Naive B cell (primary cell): Measurements from ENCODE around the gene NUDT5. TPM values are rescaled to one million over a fixed set of nuclear protein-coding genes. Genes with fewer than 3 reads are reported as not detected.
A peak's percentile ranks its signal among the peaks of the same experiment; 100 is the strongest.
"Not testable (repeated sequence)": the region's sequence is repeated elsewhere in the genome, so short reads cannot be mapped to it uniquely, and the experiment has no call there.

Experiments
- ATAC-seq, 2 donors: fragments of 150-1000 bp; cut with Tn5 transposase; 2 replicates each; pipeline ENCODE4 v1.10.0; 2021; ENCODE audit warnings: low read depth in 2 of 2, mild to moderate bottlenecking in 2 of 2, moderate library complexity in 2 of 2
- DNase-seq: peaks from one replicate; pipeline ENCODE4 v3.0.0; 2022
- H3K27ac Mint-ChIP-seq, 6 donors: one replicate each; pipeline ENCODE4 v1.8.0; 2020 to 2022; ENCODE audit warnings: mild to moderate bottlenecking in 6 of 6, mixed read lengths in 6 of 6, moderate library complexity in 5 of 6, inconsistent platforms in 2 of 6
- H3K27me3 Mint-ChIP-seq, 3 donors: one replicate each; pipeline ENCODE4 v1.8.0; 2021 to 2022; ENCODE audit warnings: mixed read lengths in 3 of 3, mild to moderate bottlenecking in 1 of 3
- H3K36me3 Mint-ChIP-seq, 2 donors: one replicate each; pipeline ENCODE4 v1.8.0; 2020 to 2022; ENCODE audit warnings: mixed read lengths in 2 of 2, inconsistent platforms in 1 of 2, mild to moderate bottlenecking in 1 of 2
- H3K4me1 Mint-ChIP-seq, 3 donors: one replicate each; pipeline ENCODE4 v1.8.0; 2020 to 2022; ENCODE audit warnings: mixed read lengths in 3 of 3, inconsistent platforms in 1 of 3, mild to moderate bottlenecking in 1 of 3, moderate library complexity in 1 of 3
- H3K4me3 Mint-ChIP-seq, 8 donors: one replicate each; pipeline ENCODE4 v1.8.0; 2020 to 2022; ENCODE audit warnings: mild to moderate bottlenecking in 8 of 8, mixed read lengths in 8 of 8, moderate library complexity in 8 of 8, inconsistent platforms in 2 of 8
- H3K9me3 Mint-ChIP-seq, 7 donors: one replicate each; pipeline ENCODE4 v1.8.0; 2020 to 2022; ENCODE audit warnings: mixed read lengths in 7 of 7, mild to moderate bottlenecking in 5 of 7, inconsistent platforms in 2 of 7, moderate library complexity in 1 of 7
- polyA plus RNA-seq, 6 donors: library from polyadenylated mRNA; unstranded; fragments of 300-500 nt; fragmentation: Illumina TruSeq; gene quantifications; one replicate each; pipeline ENCODE4 v1.2.3, GENCODE V29; 2021; ENCODE audit warnings: low read depth in 6 of 6

NUDT5 gene
- polyA plus RNA-seq, 6 donors from 2014 or later, result 32.1 to 65.0 (median 42.2) TPM

GRCh38 chr10:12177642-12178041, 18.0 kb downstream of the NUDT5 start:
- no peaks in the 10 kb centered on the region for H3K27me3 Mint-ChIP-seq
- no peaks in the 10 kb centered on the region for H3K9me3 Mint-ChIP-seq
- H3K27ac Mint-ChIP-seq, result no peak overlapping the region
- no peak overlapping the region for H3K4me3 Mint-ChIP-seq
- peaks cover 0 to 9% of the 10 kb centered on the region in 2 donors for H3K36me3 Mint-ChIP-seq
- ATAC-seq, result no peak
- H3K4me1 Mint-ChIP-seq, result no peaks in the 10 kb centered on the region
- no peak for DNase-seq

GRCh38 chr10:12171512-12171911, 24.2 kb downstream of the NUDT5 start:
- ATAC-seq, DNase-seq, H3K4me3 Mint-ChIP-seq, H3K9me3 Mint-ChIP-seq, H3K4me1 Mint-ChIP-seq, H3K27me3 Mint-ChIP-seq: not testable (repeated sequence)
- Mint-ChIP-seq H3K36me3 (peaks cover 8 to 23% of the 10 kb centered on the region in 2 donors), H3K27ac (peak overlapping the region in 1 of 6 donors; percentile 37)

DNA sequence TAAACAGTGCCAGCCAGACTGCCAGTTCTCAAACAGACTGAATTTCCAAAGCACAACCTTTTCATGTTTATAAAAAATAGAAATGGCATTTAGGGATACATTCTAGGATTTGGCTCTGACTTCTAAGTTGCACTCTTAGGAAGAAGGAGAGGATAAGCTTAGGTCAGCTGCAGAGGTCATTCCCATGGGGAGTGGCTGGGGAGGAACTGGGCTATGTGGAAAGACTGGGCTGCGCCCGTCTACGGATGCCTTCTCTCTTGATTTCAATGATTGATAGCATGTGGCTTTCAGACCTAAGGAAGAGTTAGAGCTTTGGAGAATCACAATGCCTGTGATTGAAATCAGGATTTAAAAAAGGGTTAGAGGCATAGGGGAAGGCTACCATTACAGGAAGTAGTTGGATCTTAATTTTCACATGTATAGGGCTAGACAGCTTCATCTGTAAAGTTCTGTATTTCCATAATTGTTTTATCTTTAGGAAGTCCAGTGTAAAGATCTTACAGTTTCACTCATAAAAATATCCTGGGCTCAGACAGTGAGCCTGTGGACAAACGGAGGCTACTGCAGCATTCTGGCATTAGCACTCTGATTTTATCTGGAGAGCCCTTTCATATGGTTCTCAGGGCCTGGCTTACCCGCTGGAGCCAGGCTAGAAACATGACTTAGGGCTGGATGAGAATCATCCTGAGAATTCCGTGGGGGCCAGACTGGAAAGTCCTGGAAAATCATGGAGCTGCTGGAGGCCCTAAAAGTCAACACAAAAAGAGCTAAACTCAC, 29.5 kb downstream of the NUDT5 start:
- no peak for ATAC-seq
- H3K36me3 Mint-ChIP-seq, result peaks cover 8 to 29% of the 10 kb centered on the region in 2 donors
- peak overlapping the region in 1 of 6 donors; percentile 94 for H3K27ac Mint-ChIP-seq
- no peak overlapping the region for H3K4me3 Mint-ChIP-seq
- no peaks in the 10 kb centered on the region for H3K4me1 Mint-ChIP-seq
- no peak for DNase-seq
- no peaks in the 10 kb centered on the region for H3K9me3 Mint-ChIP-seq
- no peaks in the 10 kb centered on the region for H3K27me3 Mint-ChIP-seq

- ATAC-seq (no peak), DNase-seq (no peak)
- Mint-ChIP-seq H3K27me3 (no peaks in the 10 kb centered on the region), H3K9me3 (no peaks in the 10 kb centered on the region), H3K27ac (peak overlapping the region in 4 of 6 donors; percentile 2 to 17 (median 10)), H3K4me1 (no peaks in the 10 kb centered on the region), H3K4me3 (no peak overlapping the region), H3K36me3 (peaks cover 8 to 21% of the 10 kb centered on the region in 2 donors)
Observed at GRCh38 chr10:12165036-12165435, 30.7 kb downstream of the NUDT5 start.

DNA sequence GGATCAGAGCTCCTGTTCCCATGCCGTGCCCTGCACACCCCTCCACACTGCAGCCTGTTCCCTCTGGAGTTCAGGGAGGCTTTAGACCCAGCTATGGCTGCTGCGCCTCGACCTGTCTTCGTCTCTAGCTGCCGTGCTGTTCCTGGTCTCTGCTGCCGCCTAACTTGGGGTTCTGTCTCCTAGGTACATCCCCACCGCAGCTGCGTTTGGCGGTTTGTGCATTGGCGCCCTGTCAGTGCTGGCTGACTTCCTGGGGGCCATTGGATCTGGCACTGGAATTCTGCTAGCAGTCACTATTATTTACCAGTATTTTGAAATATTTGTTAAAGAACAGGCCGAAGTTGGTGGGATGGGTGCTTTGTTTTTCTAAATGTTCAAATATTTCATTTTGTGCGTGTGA, 31.6 kb downstream of the NUDT5 start:
- no peaks in the 10 kb centered on the region for H3K27me3 Mint-ChIP-seq
- DNase-seq, result no peak
- no peaks in the 10 kb centered on the region for H3K4me1 Mint-ChIP-seq
- H3K36me3 Mint-ChIP-seq, result peaks cover 5 to 17% of the 10 kb centered on the region in 2 donors
- peak overlapping the region in 1 of 6 donors; percentile 76 for H3K27ac Mint-ChIP-seq
- no peak for ATAC-seq
- H3K4me3 Mint-ChIP-seq, result no peak overlapping the region
- no peaks in the 10 kb centered on the region for H3K9me3 Mint-ChIP-seq

GRCh38 chr10:12162927-12163326, 32.8 kb downstream of the NUDT5 start:
- Mint-ChIP-seq H3K27me3 (no peaks in the 10 kb centered on the region), H3K9me3 (no peaks in the 10 kb centered on the region), H3K36me3 (peaks cover 2 to 18% of the 10 kb centered on the region in 2 donors), H3K4me1 (no peaks in the 10 kb centered on the region), H3K27ac (no peak overlapping the region), H3K4me3 (no peak overlapping the region)
- DNase-seq (no peak), ATAC-seq (no peak)

- H3K27ac Mint-ChIP-seq, result no peak overlapping the region
- ATAC-seq (no peak), DNase-seq (no peak)
- no peaks in the 10 kb centered on the region for H3K4me1 Mint-ChIP-seq
- H3K4me3 Mint-ChIP-seq, result no peak overlapping the region
- no peaks in the 10 kb centered on the region for H3K27me3 Mint-ChIP-seq
- H3K9me3 Mint-ChIP-seq, result no peaks in the 10 kb centered on the region
- H3K36me3 Mint-ChIP-seq, result peaks cover 8 to 29% of the 10 kb centered on the region in 2 donors
Observed at GRCh38 chr10:12160664-12161063, 35.0 kb downstream of the NUDT5 start.

DNA sequence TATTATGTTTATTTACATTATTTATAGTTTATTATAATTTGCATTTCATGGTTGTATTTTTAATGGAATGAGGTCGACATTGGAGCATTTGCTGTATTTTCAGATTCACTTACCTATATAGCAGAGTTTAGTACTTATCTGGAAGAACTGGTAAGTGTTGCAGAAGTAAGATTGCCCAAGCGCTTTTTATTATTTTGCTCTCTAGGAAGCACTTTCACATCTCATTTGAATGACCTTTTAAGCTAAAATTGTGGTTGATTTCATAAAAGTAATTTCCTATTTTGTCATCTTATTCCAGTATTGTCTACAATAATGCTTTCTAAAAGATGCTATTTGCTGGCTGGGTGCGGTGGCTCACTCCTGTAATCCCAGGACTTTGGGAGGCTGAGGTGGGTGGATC, 37.6 kb downstream of the NUDT5 start:
- ATAC-seq (no peak), DNase-seq (no peak)
- Mint-ChIP-seq H3K9me3 (no peaks in the 10 kb centered on the region), H3K27me3 (no peaks in the 10 kb centered on the region), H3K36me3 (peaks cover 16 to 20% of the 10 kb centered on the region in 2 donors), H3K4me1 (no peaks in the 10 kb centered on the region), H3K4me3 (no peak overlapping the region), H3K27ac (peak overlapping the region in 1 of 6 donors; percentile 41)

GRCh38 chr10:12156367-12157123, 39.1 kb downstream of the NUDT5 start:
- H3K36me3 Mint-ChIP-seq, result peaks cover 12 to 16% of the 10 kb centered on the region in 2 donors

DNA sequence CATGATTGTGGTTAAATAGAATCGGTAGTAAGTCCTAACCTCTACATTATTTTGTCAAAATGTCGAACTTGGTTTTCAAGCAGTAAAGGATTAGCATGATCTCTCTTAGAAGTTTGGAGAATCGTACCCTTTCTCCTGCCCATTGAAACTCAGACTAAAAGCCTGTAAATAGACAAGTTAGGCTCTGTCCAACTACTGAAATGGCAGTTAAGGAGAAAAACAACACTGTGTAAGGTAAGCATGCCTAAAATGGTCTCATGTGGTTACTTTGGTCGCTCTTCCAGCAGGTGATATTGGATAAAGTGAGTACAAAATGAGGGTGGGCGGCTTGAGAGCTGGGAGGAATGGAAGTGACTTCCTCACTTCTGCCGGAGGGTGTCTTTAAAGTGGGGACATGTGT, 41.2 kb downstream of the NUDT5 start:
- H3K27ac Mint-ChIP-seq, result peak overlapping the region in 1 of 6 donors; percentile 71
- no peak for DNase-seq
- no peak for ATAC-seq
- no peaks in the 10 kb centered on the region for H3K9me3 Mint-ChIP-seq
- H3K4me3 Mint-ChIP-seq, result peak overlapping the region in 1 of 8 donors; percentile 26
- no peaks in the 10 kb centered on the region for H3K4me1 Mint-ChIP-seq
- H3K27me3 Mint-ChIP-seq, result no peaks in the 10 kb centered on the region
- H3K36me3 Mint-ChIP-seq, result peaks cover 16 to 17% of the 10 kb centered on the region in 2 donors

More at GRCh38 chr10:12156367-12157123, 39.1 kb downstream of the NUDT5 start:
- no peak for ATAC-seq
- no peaks in the 10 kb centered on the region for H3K4me1 Mint-ChIP-seq
- H3K9me3 Mint-ChIP-seq, result no peaks in the 10 kb centered on the region
- peak overlapping the region in 2 of 6 donors; percentile 19 to 33 for H3K27ac Mint-ChIP-seq
- no peak overlapping the region for H3K4me3 Mint-ChIP-seq
- H3K27me3 Mint-ChIP-seq, result no peaks in the 10 kb centered on the region
- no peak for DNase-seq

DNA sequence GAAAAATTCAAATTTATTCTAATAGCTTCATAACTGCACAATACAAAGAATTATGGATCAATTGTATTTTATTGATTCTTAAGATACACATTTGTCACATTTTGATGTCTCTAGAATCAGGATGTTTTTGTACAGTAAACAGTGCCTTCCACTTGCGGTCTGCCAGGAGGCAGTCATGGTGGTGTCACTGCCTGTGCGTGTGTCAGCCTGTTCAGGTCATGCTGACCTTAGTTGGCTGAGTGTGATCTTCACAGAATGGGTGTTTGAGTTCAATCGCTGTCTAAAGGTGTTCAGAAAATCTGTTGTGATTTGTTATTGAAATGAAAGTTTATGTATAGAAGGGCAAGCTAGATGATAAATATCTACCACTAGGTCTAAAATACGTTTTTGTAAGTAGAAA, 45.5 kb downstream of the NUDT5 start:
- DNase-seq, result no peak
- Mint-ChIP-seq H3K36me3 (peaks cover 5 to 10% of the 10 kb centered on the region in 2 donors), H3K4me3 (no peak overlapping the region), H3K4me1 (no peaks in the 10 kb centered on the region), H3K9me3 (no peaks in the 10 kb centered on the region), H3K27ac (peak overlapping the region in 2 of 6 donors; percentile 7 to 74), H3K27me3 (no peaks in the 10 kb centered on the region)
- no peak for ATAC-seq

DNA sequence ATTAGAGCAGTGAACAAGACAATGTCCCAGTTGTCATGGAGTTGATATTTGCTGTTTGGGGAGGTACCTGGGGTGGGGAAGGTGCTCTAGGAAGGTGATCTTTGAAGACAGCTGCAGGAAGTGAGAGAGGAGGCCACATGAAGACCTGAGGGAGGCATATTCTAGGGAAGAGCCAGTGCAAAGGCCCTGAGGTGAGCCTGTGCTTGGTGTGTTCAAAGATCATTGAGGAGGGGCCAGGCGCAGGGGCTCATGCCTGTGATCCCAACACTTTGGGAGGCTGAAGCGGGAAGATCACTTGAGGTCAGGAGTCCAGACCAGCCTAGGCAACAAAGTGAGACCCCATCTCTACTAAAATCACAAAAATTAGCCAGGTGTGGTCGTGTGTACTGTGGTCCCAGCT, 51.2 kb downstream of the NUDT5 start:
- Mint-ChIP-seq H3K27me3 (no peaks in the 10 kb centered on the region), H3K4me1 (peaks cover 0 to 3% (median 0%) of the 10 kb centered on the region in 3 donors), H3K36me3 (peaks cover 16 to 21% of the 10 kb centered on the region in 2 donors), H3K9me3 (no peaks in the 10 kb centered on the region), H3K27ac (peak overlapping the region in 2 of 6 donors; percentile 0 to 49), H3K4me3 (no peak overlapping the region)
- DNase-seq (no peak), ATAC-seq (no peak)

- no peaks in the 10 kb centered on the region for H3K27me3 Mint-ChIP-seq
- DNase-seq (no peak), ATAC-seq (no peak)
- no peaks in the 10 kb centered on the region for H3K9me3 Mint-ChIP-seq
- H3K4me3 Mint-ChIP-seq, result no peak overlapping the region
- H3K27ac Mint-ChIP-seq, result peak overlapping the region in 1 of 6 donors; percentile 22
- peaks cover 16 to 19% of the 10 kb centered on the region in 2 donors for H3K36me3 Mint-ChIP-seq
- H3K4me1 Mint-ChIP-seq, result peaks cover 0 to 3% (median 0%) of the 10 kb centered on the region in 3 donors
Observed at GRCh38 chr10:12140038-12140437, 55.7 kb downstream of the NUDT5 start.

GRCh38 chr10:12135631-12136030, 60.1 kb downstream of the NUDT5 start:
- Mint-ChIP-seq H3K36me3 (peaks cover 0 to 4% of the 10 kb centered on the region in 2 donors), H3K27me3 (no peaks in the 10 kb centered on the region), H3K4me3 (peak overlapping the region in 1 of 8 donors; percentile 42), H3K9me3 (no peaks in the 10 kb centered on the region), H3K27ac (no peak overlapping the region), H3K4me1 (peaks cover 0 to under 1% (median 0%) of the 10 kb centered on the region in 3 donors)
- no peak for DNase-seq
- ATAC-seq, result no peak
